H1 (cell line): ENCODE results near the gene DCAF16. TPM values are rescaled to one million over a fixed set of nuclear protein-coding genes. Genes with fewer than 3 reads are reported as not detected.

Experiments used
- RBBP5 ChIP-seq: IDR thresholded peaks from 2 replicates; pipeline ENCODE4 v1.7.1; 2012; ENCODE audit warnings: low read depth, mild to moderate bottlenecking, inconsistent platforms, low read length, moderate library complexity, borderline replicate concordance
- SIRT6 ChIP-seq: IDR thresholded peaks from one replicate; pipeline ENCODE4 v1.7.1; 2012; ENCODE audit warnings: low read length, inconsistent platforms
- TAF7 ChIP-seq: optimal IDR thresholded peaks from 2 replicates; pipeline ENCODE3; 2011; ENCODE audit warnings: low read depth, mild to moderate bottlenecking, inconsistent platforms, low read length, moderate library complexity, borderline replicate concordance
- polyA plus RNA-seq, 7 experiments: library from polyadenylated mRNA; depleted of rRNA in 3 of 7; stranded (reverse) in 5 of 7; unstranded in 2 of 7; fragments of >200 nt in 5 of 7; fragments of 200-250 nt in 2 of 7; gene quantifications; 1 replicate in 5 of 7; 2 replicates in 1 of 7; 4 replicates in 1 of 7; pipeline versions ENCODE4 v1.2.1 to v1.2.3, GENCODE V29; 2011 to 2013; ENCODE audit warnings: missing spikeins in 2 of 7, mixed read lengths in 2 of 7
- total RNA-seq: library from RNA; stranded (reverse); fragmentation: NEBNext Ultra II Directional; extraction: Animal tissue kit (Norgen Biotek cat#: 25700); gene quantifications from 2 replicates; pipeline ENCODE4 v1.2.1, GENCODE V29; 2021

The DCAF16 gene
- total and polyA plus RNA-seq, 2 of the 8 experiments (the other 6 are each of a cell fraction or from before 2014, with no cell fraction given): 26.5 to 55.7 TPM

DNA sequence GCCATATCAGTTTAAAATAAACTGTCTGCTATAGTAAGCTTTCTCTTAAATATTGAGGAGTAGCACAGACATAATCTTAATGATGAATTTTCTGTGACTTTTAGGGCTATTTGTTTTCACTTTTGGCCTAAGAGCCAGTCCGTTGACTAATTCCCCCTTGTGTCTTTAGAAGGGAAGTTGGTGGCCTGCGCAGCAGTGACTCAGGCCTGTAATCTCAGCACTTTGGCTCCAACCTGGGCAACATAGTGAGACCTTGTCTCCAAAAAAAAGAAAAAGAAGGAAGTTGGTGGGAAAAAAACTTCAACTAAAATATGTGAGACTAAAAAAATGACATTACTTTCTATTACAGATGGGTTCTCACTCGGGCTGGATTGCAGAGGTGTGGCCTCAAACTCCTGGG, 3.6 kb upstream of the DCAF16 start (continued):
- TF ChIP-seq SIRT6 (no peak), TAF7 (no peak), RBBP5 (no peak)
- TF ChIP-seq, all 59 proteins: peak for 0
